IMR-90 (cell line): ENCODE measurements around the gene JAKMIP1. TPM values are rescaled to one million over a fixed set of nuclear protein-coding genes. Genes with fewer than 3 reads are reported as not detected.

Experiments used
- ATAC-seq: fragments of 200-7000 bp; cut with Tn5 transposase; 2 replicates; pipeline ENCODE4 v1.9.1; 2020; ENCODE audit warnings: low read depth, mild to moderate bottlenecking, moderate library complexity
- BruUV-seq: library from RNA; stranded (reverse); fragments of 400-500 nt; replicated peaks from 2 replicates; lab custom pipeline; 2021; lab: Mats Ljungman, UMichigan
- CTCF ChIA-PET: fragments of 300-600 bp; formaldehyde crosslinking; extraction: SDS; loops from one replicate; lab custom pipeline; 2021; ENCODE audit warnings: antibody characterized with exemption; lab: Yijun Ruan, JAX
- POLR2A ChIA-PET: fragments of 300-600 bp; sonication (Branson Sonifier 250); formaldehyde crosslinking; loops from one replicate; lab custom pipeline; 2022; ENCODE audit warnings: antibody characterized with exemption; ENCODE audit not compliant: unreplicated experiment; lab: Charles Lee
- DNase-seq: peaks from one replicate; pipeline ENCODE4 v3.0.0; 2013
- H2AFZ ChIP-seq: replicated peaks from 2 replicates; pipeline ENCODE3; 2013; ENCODE audit warnings: low read length, mild to moderate bottlenecking; ENCODE audit not compliant: poor library complexity
- H2AK5ac ChIP-seq: 2 replicates; pipeline ENCODE4 v1.6.1; 2013; ENCODE audit warnings: low read depth, low read length, inconsistent platforms
- H2AK9ac ChIP-seq: replicated peaks from 2 replicates; pipeline ENCODE3; 2013; ENCODE audit warnings: mild to moderate bottlenecking, low read depth, low read length, moderate library complexity; ENCODE audit not compliant: poor library complexity
- H2BK120ac ChIP-seq: 2 replicates; pipeline ENCODE4 v1.6.1; 2013; ENCODE audit warnings: low read depth, low read length, inconsistent platforms
- H2BK15ac ChIP-seq: 3 replicates; pipeline ENCODE4 v1.6.1; 2013; ENCODE audit warnings: low read depth, low read length, inconsistent platforms
- H2BK20ac ChIP-seq: 2 replicates; pipeline ENCODE4 v1.6.1; 2013; ENCODE audit warnings: low read depth, mild to moderate bottlenecking, inconsistent platforms, low read length, moderate library complexity
- H2BK5ac ChIP-seq: 2 replicates; pipeline ENCODE4 v1.6.1; 2013; ENCODE audit warnings: mild to moderate bottlenecking, low read depth, low read length, inconsistent platforms; ENCODE audit not compliant: poor library complexity, severe bottlenecking
- H3K14ac ChIP-seq: replicated peaks from 2 replicates; pipeline ENCODE4 v1.6.1; 2013; ENCODE audit warnings: low read depth, low read length, inconsistent platforms
- H3K18ac ChIP-seq: 2 replicates; pipeline ENCODE4 v1.6.1; 2013; ENCODE audit warnings: low read depth, low read length, control low read depth
- H3K23ac ChIP-seq: 2 replicates; pipeline ENCODE4 v1.6.1; 2013; ENCODE audit warnings: low read depth, low read length, inconsistent platforms
- H3K27ac ChIP-seq: 2 replicates; pipeline ENCODE4 v1.5.1; 2013; ENCODE audit warnings: mild to moderate bottlenecking, control low read depth, low read length; ENCODE audit not compliant: insufficient read depth
- H3K27me3 ChIP-seq: 2 replicates; pipeline ENCODE4 v1.6.1; 2013; ENCODE audit warnings: low read length; ENCODE audit not compliant: control insufficient read depth, insufficient read depth
- H3K36me3 ChIP-seq: 2 replicates; pipeline ENCODE4 v1.6.1; 2013; ENCODE audit warnings: low read length, mixed read lengths; ENCODE audit not compliant: control insufficient read depth, insufficient read depth
- H3K4ac ChIP-seq: 2 replicates; pipeline ENCODE4 v1.6.1; 2013; ENCODE audit warnings: low read depth, low read length, inconsistent platforms
- H3K4me1 ChIP-seq: 2 replicates; pipeline ENCODE4 v1.6.1; 2013; ENCODE audit warnings: low read length, mixed read lengths; ENCODE audit not compliant: control insufficient read depth, insufficient read depth
- H3K4me2 ChIP-seq: 2 replicates; pipeline ENCODE4 v1.6.1; 2013; ENCODE audit warnings: low read depth, mild to moderate bottlenecking, control low read depth, low read length, moderate library complexity
- H3K4me3 ChIP-seq: 2 replicates; pipeline ENCODE4 v1.5.1; 2013; ENCODE audit warnings: low read depth, mild to moderate bottlenecking, control low read depth, low read length, moderate library complexity; ENCODE audit not compliant: insufficient read depth
- H3K56ac ChIP-seq: 2 replicates; pipeline ENCODE4 v1.6.1; 2013; ENCODE audit warnings: low read length, inconsistent platforms; ENCODE audit not compliant: insufficient read depth; ENCODE audit errors: extremely low read depth
- H3K79me1 ChIP-seq, 2 experiments: 2 replicates each; pipeline ENCODE4 v1.6.1; 2013; ENCODE audit warnings: low read length in 2 of 2, inconsistent platforms in 1 of 2, low read depth in 1 of 2
- H3K9ac ChIP-seq: 2 replicates; pipeline ENCODE4 v1.6.1; 2013; ENCODE audit warnings: low read depth, low read length, control low read depth
- H3K9me1 ChIP-seq: 2 replicates; pipeline ENCODE4 v1.6.1; 2013; ENCODE audit warnings: low read length, inconsistent platforms; ENCODE audit not compliant: insufficient read depth
- H3K9me3 ChIP-seq: 2 replicates; pipeline ENCODE4 v1.6.1; 2013; ENCODE audit warnings: low read length; ENCODE audit not compliant: control insufficient read depth, insufficient read depth
- H4K20me1 ChIP-seq: 2 replicates; pipeline ENCODE4 v1.6.1; 2013; ENCODE audit warnings: low read length, inconsistent platforms; ENCODE audit not compliant: insufficient read depth
- H4K5ac ChIP-seq: 2 replicates; pipeline ENCODE4 v1.6.1; 2013; ENCODE audit warnings: mild to moderate bottlenecking, low read depth, low read length, control low read depth
- H4K8ac ChIP-seq, 2 experiments: 2 replicates each; pipeline ENCODE4 v1.6.1; 2013; ENCODE audit warnings: low read depth in 2 of 2, low read length in 2 of 2, control low read depth in 1 of 2, inconsistent platforms in 1 of 2
- H4K91ac ChIP-seq: 2 replicates; pipeline ENCODE4 v1.6.1; 2013; ENCODE audit warnings: low read depth, low read length, inconsistent platforms; ENCODE audit not compliant: insufficient read depth
- CEBPB ChIP-seq: IDR thresholded peaks from 2 replicates; pipeline ENCODE4 v1.6.1; 2012; ENCODE audit warnings: low read depth, low read length, improper control_type of control experiment
- MAFK ChIP-seq: IDR thresholded peaks from 2 replicates; pipeline ENCODE4 v1.6.1; 2012; ENCODE audit warnings: low read depth, low read length, improper control_type of control experiment
- NFE2L2 ChIP-seq: fragments of 150-350 bp; IDR thresholded peaks from 2 replicates; pipeline ENCODE4 v1.6.1; 2016; ENCODE audit warnings: low read depth, mild to moderate bottlenecking, low read length
- RAD21 ChIP-seq: IDR thresholded peaks from 2 replicates; pipeline ENCODE4 v1.6.1; 2012; ENCODE audit warnings: low read length, improper control_type of control experiment
- WGBS, 2 experiments: methylation state at CpG; one replicate each; pipeline versions ENCODE4 v1.1.5 to v1.1.7; 2013; ENCODE audit warnings: missing lambda C conversion rate in 2 of 2; ENCODE audit not compliant: insufficient read length in 1 of 2; ENCODE audit errors: extremely low coverage in 2 of 2; 5-methylcytosine and 5-hydroxymethylcytosine counted together
- dilution Hi-C: fragments of 300-500 bp; cut with HindIII; formaldehyde crosslinking; loops from one replicate; pipeline ENCODE4 v1.14.3; 2018; ENCODE audit warnings: low sequenced_read_pairs; ENCODE audit not compliant: unreplicated experiment
- in situ Hi-C: fragments of 300-500 bp; cut with MboI; formaldehyde crosslinking; loops from 3 replicates; pipeline ENCODE4 v1.14.3; 2019; ENCODE audit warnings: low sequenced_read_pairs, inconsistent platforms, mixed read lengths
- intact Hi-C: fragments of 100-400 bp; cut with micrococcal nuclease; formaldehyde crosslinking; loops from 2 replicates; pipeline ENCODE4 v1.10.0; 2022
- polyA plus RNA-seq, 3 experiments: library from polyadenylated mRNA; depleted of rRNA; stranded (reverse); fragments of >200 nt; gene quantifications; 2 replicates each; pipeline ENCODE4 v1.2.3, GENCODE V29; 2012; ENCODE audit warnings: low replicate concordance in 1 of 3
- total RNA-seq: library from RNA; depleted of rRNA; stranded (reverse); fragments of >200 nt; gene quantifications from 2 replicates; pipeline ENCODE4 v1.2.3, GENCODE V29; 2012

The JAKMIP1 gene
- total and polyA plus RNA-seq, 2 of the 4 experiments (the other 2 are of a cell fraction), result not detected

- Histone ChIP-seq H3K9ac (no peak overlapping the region), H3K27me3 (no peaks in the 10 kb centered on the region), H2AFZ (no peak overlapping the region), H4K91ac (no peak overlapping the region), H2BK5ac (no peak overlapping the region), H2BK15ac (no peak overlapping the region), H3K4me1 (no peaks in the 10 kb centered on the region), H4K5ac (no peak overlapping the region), H3K4me2 (no peak overlapping the region), H2BK120ac (no peak overlapping the region), H3K56ac (no peak overlapping the region), H4K8ac (no peak overlapping the region), H3K18ac (no peak overlapping the region), H2AK5ac (no peak overlapping the region), H3K9me3 (peaks cover 6% of the 10 kb centered on the region; the same call in 1 of the 2 replicates), H3K23ac (no peak overlapping the region), H2BK20ac (no peak overlapping the region), H4K20me1 (no peaks in the 10 kb centered on the region), H2AK9ac (no peak overlapping the region), H3K9me1 (no peaks in the 10 kb centered on the region), H3K36me3 (no peaks in the 10 kb centered on the region), H3K79me1 (no peaks in the 10 kb centered on the region), H3K27ac (no peak overlapping the region), H3K4ac (no peak overlapping the region), H3K4me3 (no peak overlapping the region), H3K14ac (no peak overlapping the region)
- no TSS peak for BruUV-seq
- no peak for DNase-seq
- ChIA-PET CTCF (no interaction called here), POLR2A (no interaction called here)
- dilution Hi-C loops, result no loop called here
- intact Hi-C loops, result no loop called here
- no peak for TF ChIP-seq RAD21
- TF ChIP-seq MAFK, result no peak
- TF ChIP-seq CEBPB, result no peak
- no peak for TF ChIP-seq NFE2L2
- WGBS, 2 experiments, result 0% methylated on average over 1 of the region's 3 CpGs; no CpG with 5 or more reads in 1 of the 2 experiments
- ATAC-seq, result no peak
- in situ Hi-C loops, result loop anchor here (25.0 kb wide), 1 partner anchor 100 kb away; no protein-coding TSS in a partner anchor
Measured at GRCh38 chr4:6137747-6138135, 62.6 kb downstream of the JAKMIP1 start.
